HG03280 (cell line): ENCODE data around the gene CDK14.

Experiments used
- ATAC-seq: cut with Tn5 transposase; IDR thresholded peaks from one replicate; pipeline ENCODE4 v1.9.1; 2021; ENCODE audit warnings: mild to moderate bottlenecking, moderate library complexity; ENCODE audit not compliant: unreplicated experiment

Gene CDK14

GRCh38 chr7:90982228-90982627 is 386.1 kb downstream of the CDK14 start:
- no peak for ATAC-seq

DNA sequence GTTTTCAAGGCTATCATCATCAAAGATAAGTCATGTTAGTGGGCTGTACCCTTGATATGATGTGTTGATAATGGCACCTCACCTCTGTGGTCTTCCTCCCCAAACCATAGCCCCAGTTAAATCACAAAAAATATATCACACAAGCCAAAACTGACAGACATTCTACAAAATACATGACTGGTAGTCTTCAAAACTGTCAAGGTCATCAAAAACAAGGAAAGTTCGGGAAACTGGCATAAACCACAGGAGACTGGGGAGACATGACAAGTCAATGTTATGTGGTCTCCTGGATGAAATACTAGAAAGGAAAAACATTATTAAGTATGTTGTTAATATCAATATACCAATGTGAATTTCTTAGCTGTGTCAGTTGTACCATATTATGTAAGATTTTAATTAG is 388.6 kb downstream of the CDK14 start:
- ATAC-seq = no peak

GRCh38 chr7:90988516-90988915 is 392.4 kb downstream of the CDK14 start:
- no peak for ATAC-seq

GRCh38 chr7:90988996-90989765 is 393.1 kb downstream of the CDK14 start:
- no peak for ATAC-seq

- ATAC-seq = no peak
Observed at GRCh38 chr7:90994121-90994520, 398.0 kb downstream of the CDK14 start.

DNA sequence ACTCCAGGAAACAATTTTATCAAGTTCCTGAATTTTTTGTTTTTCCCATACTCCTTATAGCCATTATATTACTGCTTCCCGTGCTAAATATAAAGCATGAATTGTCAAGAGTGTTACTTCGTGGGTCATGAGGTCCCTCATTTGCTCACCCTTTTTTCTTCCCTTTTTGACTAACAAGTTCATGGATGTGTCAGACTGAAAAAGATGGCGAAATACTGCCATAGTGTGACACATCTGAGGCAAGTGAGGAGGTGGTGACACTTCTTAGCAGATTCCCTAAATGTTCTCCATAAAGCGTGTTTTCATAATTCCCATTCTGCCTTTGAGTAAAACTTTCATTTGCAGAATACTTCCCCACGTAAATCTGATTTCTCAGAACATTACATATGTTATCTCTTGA is 398.5 kb downstream of the CDK14 start:
- no peak for ATAC-seq

DNA sequence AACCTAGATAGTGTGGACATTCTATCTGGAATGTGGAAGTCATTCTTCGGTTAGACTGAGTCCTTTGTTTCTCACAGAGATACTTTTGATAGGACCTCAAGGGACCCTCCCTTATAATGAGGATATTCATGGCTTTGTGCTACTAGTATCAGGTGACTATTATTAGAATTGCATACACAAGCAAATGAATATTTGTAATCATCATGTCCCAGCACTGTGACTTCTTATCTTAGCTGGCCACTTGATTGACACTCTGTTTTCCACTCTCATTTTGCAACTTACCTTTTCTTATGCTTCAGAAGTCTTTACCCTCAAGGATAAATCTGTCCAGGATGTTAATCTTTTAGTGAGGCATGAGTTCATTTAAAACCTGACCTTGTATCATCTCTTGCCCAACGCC is 399.9 kb downstream of the CDK14 start:
- ATAC-seq = no peak

- no peak for ATAC-seq
Observed at GRCh38 chr7:90999989-91000979, 404.2 kb downstream of the CDK14 start.

DNA sequence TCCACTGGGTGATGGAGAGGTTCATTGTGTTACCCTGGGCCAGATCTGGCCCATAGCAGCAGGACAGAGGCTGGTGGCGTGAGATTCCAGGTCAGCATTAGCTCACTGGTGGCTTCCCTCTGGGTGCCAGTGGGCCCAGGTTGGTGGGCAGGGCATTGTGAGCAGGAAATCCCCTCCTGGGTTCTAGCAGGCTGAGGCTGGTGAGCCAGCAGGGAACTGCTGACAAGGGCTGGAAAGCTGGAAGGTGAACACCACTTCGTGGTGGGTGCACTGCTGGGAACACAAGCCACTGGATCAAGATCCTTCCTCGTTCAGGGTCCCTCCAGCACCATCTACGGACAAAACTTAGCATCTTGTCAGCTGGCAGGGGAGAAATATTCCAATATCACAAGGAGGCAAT is 408.9 kb downstream of the CDK14 start:
- no peak for ATAC-seq

DNA sequence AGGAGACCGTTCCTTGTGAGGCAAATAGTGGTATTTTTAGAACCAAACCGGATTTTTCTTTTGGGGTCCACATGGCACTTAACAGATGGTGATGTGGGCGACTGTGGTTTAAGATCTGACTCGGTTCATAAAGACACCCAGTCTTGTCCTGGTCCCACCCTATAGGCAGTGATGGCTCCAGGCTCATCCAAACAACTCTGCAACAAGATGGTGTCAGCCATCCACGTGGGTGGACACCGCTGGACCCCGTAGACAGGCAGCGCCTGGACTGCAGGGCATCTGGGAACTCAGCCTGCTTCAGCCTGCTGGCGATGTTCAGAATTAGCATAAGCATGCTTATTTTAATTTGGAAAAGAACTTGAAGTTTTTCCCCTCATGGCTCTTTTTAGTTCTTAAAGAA is 409.7 kb downstream of the CDK14 start:
- no peak for ATAC-seq

DNA sequence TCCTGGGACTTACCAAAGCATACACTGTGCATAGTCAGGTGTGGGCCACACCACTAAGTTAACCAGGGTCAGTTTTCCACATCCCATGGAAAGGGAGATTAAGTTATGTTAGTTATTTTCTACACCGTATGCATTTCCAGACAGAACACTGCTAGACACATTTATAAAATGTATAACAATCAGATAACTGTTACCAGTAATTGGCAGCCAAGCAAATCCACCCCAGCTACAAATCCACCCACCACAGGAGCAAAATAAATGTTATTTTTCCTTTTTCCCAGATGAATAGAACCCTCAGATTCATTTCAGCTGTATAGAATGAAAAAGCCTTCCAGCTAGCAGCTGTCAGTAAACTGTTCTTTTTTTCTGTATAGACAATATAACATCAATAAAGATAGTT is 411.2 kb downstream of the CDK14 start:
- ATAC-seq = no peak

DNA sequence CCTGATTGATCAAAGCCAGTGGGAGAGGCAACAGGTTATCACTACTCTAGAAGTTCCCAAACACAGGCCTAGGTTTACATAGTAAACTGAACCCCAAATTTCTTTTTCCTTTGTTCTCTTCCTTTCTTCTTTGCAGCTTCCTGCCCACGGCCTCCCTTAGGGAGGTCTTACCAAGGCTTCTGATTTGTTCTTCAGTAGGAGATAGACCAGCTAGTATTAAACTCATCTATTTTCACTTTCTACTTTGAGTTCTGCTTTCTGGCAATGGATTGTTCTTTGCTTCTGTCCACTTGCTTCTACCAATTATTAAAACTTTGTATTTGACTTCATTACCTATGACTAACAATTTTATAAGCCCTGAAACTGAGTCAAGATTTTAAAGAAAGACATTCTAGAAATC is 417.0 kb downstream of the CDK14 start:
- ATAC-seq = no peak

- no peak for ATAC-seq
Observed at GRCh38 chr7:91019686-91020385, 423.7 kb downstream of the CDK14 start.

- ATAC-seq = no peak
Observed at GRCh38 chr7:91020636-91021385, 424.7 kb downstream of the CDK14 start.

- ATAC-seq = no peak
Observed at GRCh38 chr7:91021956-91022355, 425.8 kb downstream of the CDK14 start.

GRCh38 chr7:91025906-91026390 is 429.8 kb downstream of the CDK14 start:
- ATAC-seq = no peak

DNA sequence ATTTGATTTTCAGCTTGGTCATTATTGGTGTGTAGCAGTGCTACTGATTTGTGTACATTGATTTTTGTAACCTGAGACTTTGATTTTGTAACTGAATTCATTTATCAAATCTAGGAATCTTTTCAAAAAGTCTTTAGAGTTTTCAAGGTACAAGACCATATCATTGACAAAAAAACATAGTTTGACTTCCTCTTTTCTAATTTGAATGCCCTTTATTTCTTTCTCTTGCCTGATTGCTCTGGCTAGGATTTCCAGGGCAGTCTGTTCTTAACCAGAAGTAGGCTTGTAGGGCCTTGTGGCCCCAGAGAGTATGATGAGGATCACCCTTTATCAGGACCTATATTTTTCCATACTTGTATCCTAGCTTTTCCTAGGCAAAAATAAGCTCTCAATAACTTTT is 433.6 kb downstream of the CDK14 start:
- ATAC-seq = no peak

DNA sequence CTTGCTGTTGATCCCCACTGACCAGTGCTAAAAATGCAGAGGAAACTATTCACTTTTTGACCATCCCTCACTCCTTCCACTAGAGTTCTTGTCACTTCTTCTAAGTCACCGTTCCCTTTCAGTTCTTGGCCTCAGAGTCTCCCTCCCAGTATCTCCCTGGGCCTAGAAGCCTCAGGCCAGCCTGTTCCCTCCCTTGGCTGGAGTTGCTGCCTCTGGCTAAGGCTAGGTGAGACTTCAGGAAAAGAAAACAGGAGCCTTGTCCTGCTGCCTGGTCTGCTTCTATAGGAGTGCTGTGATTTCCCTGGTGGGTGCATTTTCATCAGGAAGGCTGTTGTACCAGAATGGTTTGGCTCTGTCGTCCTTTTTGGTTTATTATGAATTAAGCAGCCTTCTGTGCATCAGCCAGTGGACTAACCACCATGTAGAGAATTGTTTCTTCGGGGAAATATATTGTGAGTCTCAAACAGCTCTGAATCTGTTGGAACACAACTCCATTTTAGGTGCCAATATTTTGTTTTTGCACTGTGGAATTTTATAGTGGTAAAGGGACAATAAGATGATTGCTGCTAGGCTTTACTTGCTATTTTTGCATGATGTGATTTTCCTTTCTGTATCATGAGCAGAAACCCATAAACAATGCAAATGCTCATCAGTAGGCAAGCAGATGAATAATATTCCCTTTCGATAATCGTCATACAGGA is 434.7 kb downstream of the CDK14 start:
- no peak for ATAC-seq

DNA sequence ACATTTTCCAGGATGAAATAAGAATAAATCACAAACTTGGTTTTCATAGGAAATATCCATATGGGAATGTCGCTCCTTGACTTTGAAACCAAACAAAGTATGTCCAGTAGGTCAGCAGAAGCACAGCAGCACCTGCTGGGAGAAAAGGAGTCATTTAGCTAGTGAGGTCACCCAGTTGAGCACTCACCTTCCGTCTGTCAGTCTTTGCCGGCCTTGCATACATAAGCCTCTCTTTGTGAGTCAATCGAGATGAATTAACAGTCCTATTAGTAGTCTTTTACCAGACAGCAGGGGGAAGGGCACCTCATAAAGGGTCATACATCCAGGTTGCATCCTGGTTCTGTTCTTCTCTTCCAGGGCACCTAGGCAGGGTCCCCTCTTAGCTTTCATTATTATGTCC is 435.6 kb downstream of the CDK14 start:
- ATAC-seq = no peak

DNA sequence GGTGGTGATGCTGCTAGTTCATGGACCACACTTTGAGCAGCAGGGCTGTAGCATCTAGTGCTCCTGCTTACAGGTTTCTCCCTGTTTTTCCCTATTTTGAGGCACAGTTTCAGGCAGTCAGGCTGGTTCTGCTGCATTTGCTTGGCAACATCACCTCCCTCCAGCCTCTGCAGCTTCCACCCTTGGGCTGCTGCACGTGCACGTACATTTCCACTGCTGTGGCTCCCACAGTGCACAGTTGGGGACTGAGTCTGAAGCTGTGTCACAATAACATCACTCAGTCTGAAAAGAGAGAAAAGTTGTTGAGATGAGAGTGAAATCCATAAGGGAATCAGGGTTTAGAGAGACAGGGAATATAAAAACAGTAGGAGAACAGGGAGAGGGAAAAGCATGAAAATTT is 437.5 kb downstream of the CDK14 start:
- no peak for ATAC-seq
